SJSA1 (cell line): ENCODE data around the gene IYD. TPM values are rescaled to one million over a fixed set of nuclear protein-coding genes. Genes with fewer than 3 reads are reported as not detected.
A peak's percentile ranks its signal among the peaks of the same experiment; 100 is the strongest.
"Not testable (repeated sequence)": the region's sequence is repeated elsewhere in the genome, so short reads cannot be mapped to it uniquely, and the experiment has no call there.

Source experiments
- DNase-seq, 2 experiments: peaks; one replicate each; pipeline ENCODE4 v3.0.0-alpha.2; 2015 to 2020; ENCODE audit warnings: low spot score in 2 of 2, low read depth in 1 of 2
- H3K27ac ChIP-seq: fragments of 250-450 bp; sonication (Bioruptor Pico); 2 replicates; pipeline ENCODE4 v1.5.1; 2020; ENCODE audit warnings: mild to moderate bottlenecking, moderate library complexity
- H3K27me3 ChIP-seq: fragments of 250-450 bp; sonication (Bioruptor Pico); replicated peaks from 2 replicates; pipeline ENCODE4 v1.5.1; 2020; ENCODE audit warnings: mild to moderate bottlenecking, moderate library complexity
- H3K36me3 ChIP-seq: fragments of 250-450 bp; sonication (Bioruptor Pico); 2 replicates; pipeline ENCODE4 v1.5.1; 2020; ENCODE audit warnings: mild to moderate bottlenecking
- H3K4me1 ChIP-seq: fragments of 250-450 bp; sonication (Bioruptor Pico); replicated peaks from 2 replicates; pipeline ENCODE4 v1.6.1; 2021; ENCODE audit warnings: mild to moderate bottlenecking
- H3K4me3 ChIP-seq: fragments of 250-450 bp; sonication (Bioruptor Pico); 2 replicates; pipeline ENCODE4 v1.5.1; 2020; ENCODE audit warnings: mild to moderate bottlenecking
- H3K9me3 ChIP-seq: fragments of 250-450 bp; sonication (Bioruptor Pico); replicated peaks from 2 replicates; pipeline ENCODE4 v1.5.1; 2020; ENCODE audit warnings: mild to moderate bottlenecking
- total RNA-seq: library from RNA; depleted of rRNA; stranded (reverse); fragments of >200 nt; shearing (Covaris generic); gene quantifications from 2 replicates; pipeline ENCODE4 v1.2.3, GENCODE V29; 2014

Gene IYD
- total RNA-seq, 1 experiment from 2014 or later = not detected

DNA sequence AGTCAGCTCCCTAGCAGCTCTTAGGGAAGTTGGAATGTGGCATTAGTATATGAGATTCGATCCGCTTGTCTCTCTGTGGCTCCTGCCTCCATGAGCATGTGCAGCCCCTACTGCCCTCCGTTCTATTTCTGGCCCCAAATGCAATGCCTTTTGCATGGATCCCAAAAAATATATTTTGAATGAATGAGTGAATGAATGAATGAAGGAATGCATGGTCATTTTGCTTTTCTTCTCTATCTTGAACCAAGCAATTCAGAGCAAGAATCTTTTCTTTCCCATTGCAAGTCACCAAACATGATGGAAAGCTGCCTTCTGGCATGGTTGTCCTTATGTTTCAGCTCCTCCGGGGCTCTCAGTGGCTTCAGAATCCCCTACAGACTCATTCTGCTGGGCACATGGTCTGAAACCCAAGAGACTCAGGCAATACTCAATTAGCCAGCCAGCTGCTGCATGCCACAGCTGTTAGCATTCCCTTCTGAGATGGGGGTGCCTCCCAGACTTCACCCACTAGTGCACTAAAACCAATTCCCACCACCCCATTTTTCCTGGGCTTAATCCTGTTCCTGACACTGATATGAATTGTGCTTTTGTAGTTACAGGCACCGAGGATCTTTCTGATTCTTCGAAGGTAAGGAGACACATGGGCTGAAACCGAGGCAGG is 2.6 kb upstream of the IYD start:
- no peaks in the 10 kb centered on the region for H3K27me3 ChIP-seq
- no peaks in the 10 kb centered on the region for H3K9me3 ChIP-seq
- no peaks in the 10 kb centered on the region for H3K36me3 ChIP-seq
- H3K27ac ChIP-seq = no peak overlapping the region
- no peaks in the 10 kb centered on the region for H3K4me1 ChIP-seq
- H3K4me3 ChIP-seq = no peak overlapping the region
- no peak for DNase-seq

DNA sequence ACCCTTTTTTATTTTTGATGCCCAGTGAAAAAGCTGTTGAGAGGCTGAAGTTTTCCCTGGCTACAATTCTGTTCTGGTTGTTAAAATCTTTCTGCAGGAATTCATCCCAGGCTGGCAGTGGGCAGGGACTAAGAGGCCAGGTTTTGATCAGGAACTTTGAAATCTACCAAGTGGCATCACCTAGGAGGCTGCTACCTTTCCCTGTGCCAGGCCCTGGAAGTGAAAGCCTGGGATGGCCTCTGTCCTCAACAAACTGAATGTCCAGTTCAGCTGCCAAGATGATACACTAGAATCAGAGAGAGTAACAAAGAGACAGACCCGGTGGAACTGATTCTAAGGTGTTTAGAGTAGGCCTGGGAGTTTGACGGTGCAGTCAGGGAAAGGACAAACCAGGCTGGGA is 596 bp downstream of the IYD start:
- no peaks in the 10 kb centered on the region for H3K9me3 ChIP-seq
- H3K36me3 ChIP-seq = no peaks in the 10 kb centered on the region
- no peaks in the 10 kb centered on the region for H3K27me3 ChIP-seq
- no peaks in the 10 kb centered on the region for H3K4me1 ChIP-seq
- H3K27ac ChIP-seq = no peak overlapping the region
- H3K4me3 ChIP-seq = no peak overlapping the region
- DNase-seq = no peak

DNA sequence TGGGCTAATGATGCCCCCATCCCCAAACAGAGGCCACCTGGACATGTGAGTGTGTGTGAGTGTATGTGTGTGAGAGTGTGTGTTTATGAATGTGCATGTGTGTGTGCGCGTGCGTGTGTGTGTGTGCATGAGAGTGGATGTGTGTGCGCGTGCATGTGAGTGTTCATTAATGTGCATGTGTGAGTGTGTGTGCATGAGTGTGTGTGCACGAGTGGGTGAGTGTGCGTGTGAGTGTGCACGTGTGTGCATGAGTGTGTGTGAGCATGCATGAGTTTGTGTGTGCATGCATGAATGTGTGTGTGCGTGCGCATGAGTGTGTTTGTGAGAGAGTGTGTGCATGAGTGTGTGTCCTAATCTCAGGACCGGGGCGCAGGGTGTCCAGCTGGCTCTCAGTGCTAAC is 1.3 kb downstream of the IYD start:
- Histone ChIP-seq H3K9me3 (no peaks in the 10 kb centered on the region), H3K27ac (no peak overlapping the region), H3K4me1 (no peaks in the 10 kb centered on the region), H3K27me3 (no peaks in the 10 kb centered on the region), H3K4me3 (no peak overlapping the region), H3K36me3 (no peaks in the 10 kb centered on the region)
- no peak for DNase-seq

DNA sequence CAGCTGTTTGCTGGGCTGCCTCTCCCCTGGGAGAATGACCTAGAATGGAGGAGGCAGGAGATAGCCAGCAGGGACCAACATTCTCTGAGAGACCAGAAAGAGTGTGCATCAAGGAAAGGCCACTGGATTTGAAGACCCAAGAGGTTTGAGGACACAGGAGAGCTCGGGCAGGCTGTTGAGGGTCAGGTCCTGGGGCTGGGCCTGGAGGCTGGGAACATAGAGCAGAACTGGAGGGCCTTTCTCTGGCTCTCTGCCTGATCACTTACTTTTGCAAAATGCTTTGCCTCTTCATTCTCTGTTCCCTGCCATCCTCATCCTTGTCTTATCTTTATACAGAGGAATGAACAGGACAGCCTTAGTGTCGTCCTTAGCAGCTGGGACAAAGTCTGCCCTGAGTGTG is 2.5 kb downstream of the IYD start:
- DNase-seq = no peak

DNA sequence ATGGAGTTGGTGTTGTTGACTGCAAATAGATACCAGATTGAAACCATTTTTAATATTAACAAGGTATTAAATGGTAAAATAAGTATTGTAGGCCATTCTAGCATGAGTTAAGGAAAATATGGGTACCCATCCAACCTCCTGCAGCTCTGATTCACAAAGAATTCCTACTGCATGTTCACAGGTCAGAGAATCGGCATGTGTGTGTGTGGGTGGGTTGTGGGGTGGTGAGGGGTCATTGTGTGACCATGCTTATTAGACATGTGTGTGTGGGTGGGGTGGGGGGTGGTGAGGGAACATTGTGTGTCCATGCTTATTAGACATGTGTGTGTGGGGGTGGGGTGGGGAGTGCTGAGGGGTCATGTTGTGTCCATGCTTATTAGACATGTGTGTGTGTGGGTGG is 3.2 kb downstream of the IYD start:
- H3K9me3 ChIP-seq = no peaks in the 10 kb centered on the region
- H3K4me3 ChIP-seq = no peak overlapping the region
- no peaks in the 10 kb centered on the region for H3K4me1 ChIP-seq
- no peaks in the 10 kb centered on the region for H3K36me3 ChIP-seq
- no peak for DNase-seq
- H3K27me3 ChIP-seq = no peaks in the 10 kb centered on the region
- H3K27ac ChIP-seq = no peak overlapping the region

More for the DNA sequence above, 2.5 kb downstream of the IYD start:
- H3K9me3 ChIP-seq = no peaks in the 10 kb centered on the region
- H3K4me3 ChIP-seq = no peak overlapping the region
- H3K4me1 ChIP-seq = no peaks in the 10 kb centered on the region
- H3K36me3 ChIP-seq = no peaks in the 10 kb centered on the region
- H3K27me3 ChIP-seq = no peaks in the 10 kb centered on the region
- no peak overlapping the region for H3K27ac ChIP-seq

DNA sequence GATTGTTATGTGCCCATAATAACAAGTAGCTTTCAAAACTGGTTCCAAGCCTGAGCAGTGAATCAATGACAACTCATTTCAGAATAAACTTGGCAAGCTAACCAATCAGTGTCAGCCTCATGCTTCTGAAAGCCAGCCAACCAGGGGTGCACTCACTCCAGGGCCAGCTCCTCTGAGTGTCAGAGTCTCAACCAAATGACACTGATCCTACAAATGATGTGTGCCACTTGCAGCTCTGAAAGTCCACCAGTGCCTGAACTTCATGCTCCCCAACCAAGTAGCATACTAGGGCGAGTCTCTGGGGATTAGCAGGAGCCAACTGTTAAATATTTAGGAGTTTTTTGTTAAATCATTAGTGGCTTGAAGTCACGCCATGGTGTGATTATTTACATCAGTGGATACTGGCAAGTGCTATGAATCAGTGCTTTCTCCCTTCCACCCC is 4.5 kb downstream of the IYD start:
- DNase-seq = no peak
- no peaks in the 10 kb centered on the region for H3K36me3 ChIP-seq
- H3K9me3 ChIP-seq = no peaks in the 10 kb centered on the region
- H3K27me3 ChIP-seq = no peaks in the 10 kb centered on the region
- H3K4me3 ChIP-seq = no peak overlapping the region
- H3K4me1 ChIP-seq = no peaks in the 10 kb centered on the region
- H3K27ac ChIP-seq = no peak overlapping the region

DNA sequence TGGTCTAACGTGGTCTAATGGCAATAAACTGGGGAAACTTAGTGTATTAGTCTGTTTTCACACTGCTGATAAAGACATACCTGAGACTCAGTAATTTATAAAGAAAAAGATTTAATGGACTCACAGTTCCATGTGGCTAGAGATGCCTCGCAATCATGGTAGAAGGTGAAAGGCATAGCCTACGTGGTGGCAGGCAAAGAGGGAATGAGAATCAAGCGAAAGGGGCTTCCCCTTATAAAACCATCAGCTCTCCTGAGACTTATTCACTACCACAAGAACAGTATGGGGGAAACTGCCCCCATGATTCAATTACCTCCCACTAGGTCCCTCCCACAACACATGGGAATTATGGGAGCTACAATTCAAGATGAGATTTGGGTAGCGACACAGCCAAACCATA is 5.5 kb downstream of the IYD start:
- H3K27ac ChIP-seq = not testable (repeated sequence)

DNA sequence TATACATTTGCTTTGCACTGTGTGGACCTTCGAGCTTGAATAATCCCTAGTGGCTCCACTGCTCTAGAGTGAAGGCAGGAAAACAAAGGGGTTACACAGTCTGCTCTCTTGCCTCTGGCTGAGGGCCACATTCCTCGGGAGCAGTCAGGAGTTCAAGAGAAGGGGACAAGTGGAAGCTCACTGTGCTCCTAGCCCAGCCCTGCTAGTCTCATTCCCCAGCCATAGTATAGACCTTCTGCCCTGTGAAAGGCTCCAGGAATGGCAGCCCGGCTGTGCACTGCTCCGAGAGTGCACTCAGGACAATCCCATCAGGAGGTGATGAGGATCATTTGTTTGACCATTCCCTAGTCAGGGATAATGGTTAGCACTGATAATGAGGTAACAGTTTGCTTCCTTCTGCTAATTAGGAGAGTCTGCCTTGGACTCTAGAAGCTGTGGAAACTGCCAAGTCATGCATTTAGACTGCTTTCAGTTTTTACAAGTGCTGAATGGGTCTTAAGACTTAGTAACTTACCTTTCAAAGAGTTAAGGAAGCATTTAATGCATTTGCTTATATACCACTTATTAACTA is 8.5 kb downstream of the IYD start:
- peaks cover 6% of the 10 kb centered on the region; the same call in 1 of the 2 replicates for H3K4me1 ChIP-seq
- H3K27me3 ChIP-seq = no peaks in the 10 kb centered on the region
- no peak for DNase-seq
- H3K27ac ChIP-seq = no peak overlapping the region
- H3K9me3 ChIP-seq = no peaks in the 10 kb centered on the region
- H3K4me3 ChIP-seq = no peak overlapping the region
- H3K36me3 ChIP-seq = no peaks in the 10 kb centered on the region

More for the DNA sequence above, 5.5 kb downstream of the IYD start:
- H3K27me3 ChIP-seq, H3K4me3 ChIP-seq, H3K36me3 ChIP-seq, DNase-seq, H3K4me1 ChIP-seq, H3K9me3 ChIP-seq: not testable (repeated sequence)

DNA sequence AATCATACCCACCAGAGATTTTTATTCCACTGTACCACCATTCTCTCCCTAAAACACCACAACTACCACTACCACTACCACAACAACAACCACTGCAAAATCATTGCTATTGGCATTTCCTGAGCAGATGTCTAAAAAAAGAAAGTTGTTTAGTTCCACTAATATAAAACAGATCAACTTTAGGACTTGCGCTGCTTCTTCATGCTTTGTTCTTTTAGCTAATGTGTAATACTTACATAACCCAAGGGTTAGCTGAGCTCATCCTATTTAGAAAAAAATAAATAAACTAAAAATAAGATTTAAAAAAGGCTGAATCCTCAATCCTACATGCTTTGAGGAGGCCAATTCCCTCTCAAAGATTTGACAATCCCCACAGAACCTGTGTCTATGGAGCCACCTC is 11.4 kb downstream of the IYD start:
- peak in 1 of 2 experiments; percentile 23 for DNase-seq
- H3K9me3 ChIP-seq = no peaks in the 10 kb centered on the region
- no peaks in the 10 kb centered on the region for H3K36me3 ChIP-seq

DNA sequence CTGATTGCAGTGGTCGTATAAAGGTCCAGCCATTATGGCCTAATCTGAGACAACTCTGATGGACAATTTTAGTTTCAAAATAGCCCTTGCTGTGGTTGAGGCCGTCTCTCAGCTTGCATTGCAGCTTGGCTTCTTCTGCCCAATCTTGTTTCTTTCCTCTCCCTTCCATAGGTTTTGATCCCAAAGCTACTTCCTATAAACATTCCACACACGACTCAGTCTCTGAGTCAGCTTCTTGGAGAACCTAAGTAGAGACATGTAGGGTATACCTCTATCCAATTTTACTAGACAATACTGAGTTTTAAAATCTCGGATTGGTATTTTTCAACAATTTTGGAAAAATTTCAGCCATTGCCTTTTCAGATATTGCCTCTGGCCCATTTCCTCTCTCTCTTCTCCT is 13.4 kb downstream of the IYD start:
- no peak for DNase-seq
- H3K9me3 ChIP-seq = no peaks in the 10 kb centered on the region

More for the DNA sequence above, 11.4 kb downstream of the IYD start:
- no peak overlapping the region for H3K4me3 ChIP-seq
- H3K27ac ChIP-seq = no peak overlapping the region
- H3K27me3 ChIP-seq = no peaks in the 10 kb centered on the region
- H3K4me1 ChIP-seq = peaks cover 6% of the 10 kb centered on the region; the same call in 1 of the 2 replicates

DNA sequence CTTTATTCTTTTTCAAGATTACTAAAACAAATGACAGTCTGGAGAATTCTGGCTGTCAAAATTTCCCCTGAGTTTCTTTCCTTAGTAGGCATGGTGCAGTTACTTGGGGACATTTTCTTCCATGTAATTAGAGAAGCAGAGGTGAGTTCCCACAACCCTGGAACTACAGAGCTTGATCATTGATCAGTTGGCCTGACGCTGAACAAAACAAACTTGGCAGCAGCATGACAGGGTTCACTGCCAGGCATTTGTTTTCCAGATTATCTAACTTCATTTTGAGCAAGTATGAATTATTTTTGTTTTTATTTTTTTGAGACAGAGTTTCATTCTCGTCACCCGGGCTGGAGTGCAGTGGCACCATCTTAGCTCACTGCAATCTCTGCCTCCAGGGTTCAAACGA is 22.6 kb downstream of the IYD start:
- Histone ChIP-seq H3K4me1 (no peaks in the 10 kb centered on the region), H3K36me3 (no peaks in the 10 kb centered on the region), H3K27me3 (no peaks in the 10 kb centered on the region; the same call in 1 of the 2 replicates), H3K27ac (no peak overlapping the region), H3K4me3 (no peak overlapping the region), H3K9me3 (no peaks in the 10 kb centered on the region)
- DNase-seq = no peak

More for the DNA sequence above, 13.4 kb downstream of the IYD start:
- peaks cover 6% of the 10 kb centered on the region; the same call in 1 of the 2 replicates for H3K4me1 ChIP-seq
- no peaks in the 10 kb centered on the region for H3K27me3 ChIP-seq
- H3K36me3 ChIP-seq = no peaks in the 10 kb centered on the region
- no peak overlapping the region for H3K4me3 ChIP-seq
- H3K27ac ChIP-seq = no peak overlapping the region

DNA sequence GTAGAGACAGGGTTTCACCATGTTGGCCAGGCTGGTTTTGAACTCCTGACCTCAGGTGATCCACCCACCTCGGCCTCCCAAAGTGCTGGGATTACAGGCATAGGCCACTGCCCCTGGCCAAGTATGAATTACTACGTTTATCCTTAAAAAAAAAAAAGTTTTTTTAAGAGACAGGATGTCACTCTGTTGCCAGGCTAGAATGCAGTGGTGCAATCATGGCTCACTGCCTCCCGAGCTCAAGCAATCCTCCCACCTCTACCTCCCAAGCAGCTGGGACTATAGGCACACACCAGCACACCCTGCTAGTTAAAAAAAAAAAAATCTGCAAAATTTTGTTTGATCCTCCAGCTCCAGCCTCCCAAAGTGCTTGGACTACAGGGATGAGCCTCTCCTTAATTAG is 23.1 kb downstream of the IYD start:
- Histone ChIP-seq H3K4me3 (no peak overlapping the region), H3K4me1 (no peaks in the 10 kb centered on the region), H3K9me3 (no peaks in the 10 kb centered on the region), H3K36me3 (no peaks in the 10 kb centered on the region), H3K27ac (no peak overlapping the region), H3K27me3 (no peaks in the 10 kb centered on the region; the same call in 1 of the 2 replicates)
- no peak for DNase-seq

DNA sequence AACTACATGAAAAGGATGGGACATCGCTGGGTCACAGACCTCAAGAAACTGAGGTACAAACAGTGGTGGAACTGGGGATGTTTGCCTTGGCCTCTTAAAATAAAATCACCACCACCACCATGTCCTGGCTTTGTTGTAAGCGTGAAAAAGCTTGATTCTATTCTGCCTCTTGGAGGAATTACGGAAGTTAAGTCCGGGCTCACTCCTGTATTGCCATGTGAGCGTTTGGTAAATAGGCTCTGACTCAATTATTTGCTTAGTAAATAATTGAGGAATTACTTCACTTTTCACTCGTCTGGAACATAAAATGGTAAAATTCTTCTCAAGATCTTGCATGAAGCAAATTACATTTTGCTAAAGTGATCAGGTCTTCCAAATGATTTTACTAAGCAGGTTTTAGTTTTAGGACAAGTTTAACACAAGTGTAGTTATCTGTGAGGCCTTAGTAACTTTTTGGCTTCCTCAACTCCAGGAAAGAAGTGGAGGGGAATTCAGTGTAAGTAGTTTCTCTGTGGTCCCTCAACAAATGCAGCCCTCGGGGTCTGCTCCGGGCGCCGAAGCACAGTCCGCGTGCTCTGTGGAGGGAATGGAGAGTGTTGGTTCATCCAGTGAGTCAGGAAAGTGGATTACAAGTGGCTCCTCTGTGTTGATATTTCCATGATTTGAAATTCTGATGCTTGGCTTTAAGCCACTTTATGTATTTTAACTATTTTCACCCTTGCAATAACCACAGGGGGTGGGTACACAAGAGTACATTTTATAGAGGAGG is 23.8 kb downstream of the IYD start:
- Histone ChIP-seq H3K4me1 (no peaks in the 10 kb centered on the region), H3K36me3 (no peaks in the 10 kb centered on the region), H3K9me3 (no peaks in the 10 kb centered on the region), H3K27ac (no peak overlapping the region), H3K27me3 (no peaks in the 10 kb centered on the region; the same call in 1 of the 2 replicates), H3K4me3 (no peak overlapping the region)
- no peak for DNase-seq
